ENCODE data around the gene CA10. TPM values are rescaled to one million over a fixed set of nuclear protein-coding genes. Genes with fewer than 3 reads are reported as not detected.

The CA10 gene
- polyA plus RNA-seq, 4 donors, result 0.19 to 0.31 TPM; not detected in 2

- Histone ChIP-seq H3K4me3 (ENCODE audit: low read depth in 1 of 3, low read length in 3 of 3) (no peak overlapping the region), H3K27me3 (ENCODE audit: control insufficient read depth in 3 of 3, insufficient read depth in 3 of 3, low read length in 3 of 3) (no peaks in the 10 kb centered on the region), H3K9me3 (ENCODE audit: control insufficient read depth in 2 of 2, insufficient read depth in 1 of 2, low read depth in 1 of 2, low read length in 1 of 2) (no peaks in the 10 kb centered on the region), H3K36me3 (ENCODE audit: control insufficient read depth in 3 of 3, insufficient read depth in 2 of 3, low read depth in 1 of 3, low read length in 3 of 3) (no peaks in the 10 kb centered on the region), H3K4me1 (ENCODE audit: control insufficient read depth in 3 of 3, insufficient read depth in 2 of 3, low read depth in 1 of 3, low read length in 2 of 3) (no peaks in the 10 kb centered on the region), H3K27ac (ENCODE audit: low read depth in 1 of 3, low read length in 2 of 3) (no peak overlapping the region)
- DNase-seq, result no peak
- no peak for FAIRE-seq
- WGBS, 3 donors, result 66 to 75% (median 68%) methylated on average over 3 of the region's 3 CpGs
Measured at GRCh38 chr17:51848451-51848850, 310.1 kb downstream of the CA10 start.

GRCh38 chr17:51846566-51846965 is 311.9 kb downstream of the CA10 start:
- DNase-seq, result no peak
- Histone ChIP-seq H3K27me3 (ENCODE audit: control insufficient read depth in 3 of 3, insufficient read depth in 3 of 3, low read length in 3 of 3) (no peaks in the 10 kb centered on the region), H3K4me3 (ENCODE audit: low read depth in 1 of 3, low read length in 3 of 3) (no peak overlapping the region), H3K4me1 (ENCODE audit: control insufficient read depth in 3 of 3, insufficient read depth in 2 of 3, low read depth in 1 of 3, low read length in 2 of 3) (no peaks in the 10 kb centered on the region), H3K36me3 (ENCODE audit: control insufficient read depth in 3 of 3, insufficient read depth in 2 of 3, low read depth in 1 of 3, low read length in 3 of 3) (no peaks in the 10 kb centered on the region), H3K27ac (ENCODE audit: low read depth in 1 of 3, low read length in 2 of 3) (no peak overlapping the region), H3K9me3 (ENCODE audit: control insufficient read depth in 2 of 2, insufficient read depth in 1 of 2, low read depth in 1 of 2, low read length in 1 of 2) (no peaks in the 10 kb centered on the region)
- 94 to 98% (median 95%) methylated on average over 4 of the region's 4 CpGs for WGBS, 3 donors
- no peak for FAIRE-seq

- WGBS, 3 donors, result 49 to 66% (median 60%) methylated on average over 3 of the region's 3 CpGs
- H3K27me3 ChIP-seq (ENCODE audit: control insufficient read depth in 3 of 3, insufficient read depth in 3 of 3, low read length in 3 of 3), result no peaks in the 10 kb centered on the region
- no peak for DNase-seq
- FAIRE-seq, result no peak
- H3K9me3 ChIP-seq (ENCODE audit: control insufficient read depth in 2 of 2, insufficient read depth in 1 of 2, low read depth in 1 of 2, low read length in 1 of 2), result no peaks in the 10 kb centered on the region
- H3K27ac ChIP-seq (ENCODE audit: low read depth in 1 of 3, low read length in 2 of 3), result no peak overlapping the region
- no peak overlapping the region for H3K4me3 ChIP-seq (ENCODE audit: low read depth in 1 of 3, low read length in 3 of 3)
- no peaks in the 10 kb centered on the region for H3K36me3 ChIP-seq (ENCODE audit: control insufficient read depth in 3 of 3, insufficient read depth in 2 of 3, low read depth in 1 of 3, low read length in 3 of 3)
- H3K4me1 ChIP-seq (ENCODE audit: control insufficient read depth in 3 of 3, insufficient read depth in 2 of 3, low read depth in 1 of 3, low read length in 2 of 3), result no peaks in the 10 kb centered on the region
Measured at GRCh38 chr17:51845776-51846175, 312.7 kb downstream of the CA10 start.

- DNase-seq (no peak), FAIRE-seq (no peak)
- Histone ChIP-seq H3K4me1 (ENCODE audit: control insufficient read depth in 3 of 3, insufficient read depth in 2 of 3, low read depth in 1 of 3, low read length in 2 of 3) (no peaks in the 10 kb centered on the region), H3K4me3 (ENCODE audit: low read depth in 1 of 3, low read length in 3 of 3) (no peak overlapping the region), H3K9me3 (ENCODE audit: control insufficient read depth in 2 of 2, insufficient read depth in 1 of 2, low read depth in 1 of 2, low read length in 1 of 2) (no peaks in the 10 kb centered on the region), H3K27me3 (ENCODE audit: control insufficient read depth in 3 of 3, insufficient read depth in 3 of 3, low read length in 3 of 3) (no peaks in the 10 kb centered on the region), H3K36me3 (ENCODE audit: control insufficient read depth in 3 of 3, insufficient read depth in 2 of 3, low read depth in 1 of 3, low read length in 3 of 3) (no peaks in the 10 kb centered on the region), H3K27ac (ENCODE audit: low read depth in 1 of 3, low read length in 2 of 3) (no peak overlapping the region)
Measured at GRCh38 chr17:51842763-51843162, 315.8 kb downstream of the CA10 start.

- no peaks in the 10 kb centered on the region for H3K9me3 ChIP-seq (ENCODE audit: control insufficient read depth in 2 of 2, insufficient read depth in 1 of 2, low read depth in 1 of 2, low read length in 1 of 2)
- FAIRE-seq (no peak), DNase-seq (no peak)
- no peak overlapping the region for H3K4me3 ChIP-seq (ENCODE audit: low read depth in 1 of 3, low read length in 3 of 3)
- 86 to 90% (median 89%) methylated on average over 1 of the region's 1 CpG for WGBS, 3 donors
- H3K36me3 ChIP-seq (ENCODE audit: control insufficient read depth in 3 of 3, insufficient read depth in 2 of 3, low read depth in 1 of 3, low read length in 3 of 3), result no peaks in the 10 kb centered on the region
- H3K4me1 ChIP-seq (ENCODE audit: control insufficient read depth in 3 of 3, insufficient read depth in 2 of 3, low read depth in 1 of 3, low read length in 2 of 3), result no peaks in the 10 kb centered on the region
- no peak overlapping the region for H3K27ac ChIP-seq (ENCODE audit: low read depth in 1 of 3, low read length in 2 of 3)
- H3K27me3 ChIP-seq (ENCODE audit: control insufficient read depth in 3 of 3, insufficient read depth in 3 of 3, low read length in 3 of 3), result no peaks in the 10 kb centered on the region
Measured at GRCh38 chr17:51841669-51842068, 316.8 kb downstream of the CA10 start.

- no peaks in the 10 kb centered on the region for H3K4me1 ChIP-seq (ENCODE audit: control insufficient read depth in 3 of 3, insufficient read depth in 2 of 3, low read depth in 1 of 3, low read length in 2 of 3)
- FAIRE-seq (no peak), DNase-seq (no peak)
- H3K36me3 ChIP-seq (ENCODE audit: control insufficient read depth in 3 of 3, insufficient read depth in 2 of 3, low read depth in 1 of 3, low read length in 3 of 3), result no peaks in the 10 kb centered on the region
- no peaks in the 10 kb centered on the region for H3K27me3 ChIP-seq (ENCODE audit: control insufficient read depth in 3 of 3, insufficient read depth in 3 of 3, low read length in 3 of 3)
- no peak overlapping the region for H3K27ac ChIP-seq (ENCODE audit: low read depth in 1 of 3, low read length in 2 of 3)
- H3K9me3 ChIP-seq (ENCODE audit: control insufficient read depth in 2 of 2, insufficient read depth in 1 of 2, low read depth in 1 of 2, low read length in 1 of 2), result no peaks in the 10 kb centered on the region
- WGBS, 3 donors, result 71 to 87% (median 80%) methylated on average over 3 of the region's 3 CpGs
- H3K4me3 ChIP-seq (ENCODE audit: low read depth in 1 of 3, low read length in 3 of 3), result no peak overlapping the region
Measured at GRCh38 chr17:51840688-51841087, 317.8 kb downstream of the CA10 start.

GRCh38 chr17:51833620-51834019 is 324.9 kb downstream of the CA10 start:
- Histone ChIP-seq H3K27me3 (ENCODE audit: control insufficient read depth in 3 of 3, insufficient read depth in 3 of 3, low read length in 3 of 3) (no peaks in the 10 kb centered on the region), H3K9me3 (ENCODE audit: control insufficient read depth in 2 of 2, insufficient read depth in 1 of 2, low read depth in 1 of 2, low read length in 1 of 2) (no peaks in the 10 kb centered on the region), H3K4me1 (ENCODE audit: control insufficient read depth in 3 of 3, insufficient read depth in 2 of 3, low read depth in 1 of 3, low read length in 2 of 3) (no peaks in the 10 kb centered on the region), H3K4me3 (ENCODE audit: low read depth in 1 of 3, low read length in 3 of 3) (no peak overlapping the region), H3K36me3 (ENCODE audit: control insufficient read depth in 3 of 3, insufficient read depth in 2 of 3, low read depth in 1 of 3, low read length in 3 of 3) (no peaks in the 10 kb centered on the region), H3K27ac (ENCODE audit: low read depth in 1 of 3, low read length in 2 of 3) (no peak overlapping the region)
- FAIRE-seq (no peak), DNase-seq (no peak)
- WGBS, 3 donors, result 79 to 88% (median 85%) methylated on average over 3 of the region's 3 CpGs

- no peak for FAIRE-seq
- WGBS, 3 donors, result 60 to 83% (median 77%) methylated on average over 2 of the region's 2 CpGs
- DNase-seq, result no peak
- Histone ChIP-seq H3K4me3 (ENCODE audit: low read depth in 1 of 3, low read length in 3 of 3) (no peak overlapping the region), H3K9me3 (ENCODE audit: control insufficient read depth in 2 of 2, insufficient read depth in 1 of 2, low read depth in 1 of 2, low read length in 1 of 2) (no peaks in the 10 kb centered on the region), H3K4me1 (ENCODE audit: control insufficient read depth in 3 of 3, insufficient read depth in 2 of 3, low read depth in 1 of 3, low read length in 2 of 3) (no peaks in the 10 kb centered on the region), H3K27ac (ENCODE audit: low read depth in 1 of 3, low read length in 2 of 3) (no peak overlapping the region), H3K27me3 (ENCODE audit: control insufficient read depth in 3 of 3, insufficient read depth in 3 of 3, low read length in 3 of 3) (no peaks in the 10 kb centered on the region), H3K36me3 (ENCODE audit: control insufficient read depth in 3 of 3, insufficient read depth in 2 of 3, low read depth in 1 of 3, low read length in 3 of 3) (no peaks in the 10 kb centered on the region)
Measured at GRCh38 chr17:51833045-51833444, 325.5 kb downstream of the CA10 start.

GRCh38 chr17:51830886-51831285 is 327.6 kb downstream of the CA10 start:
- Histone ChIP-seq H3K9me3 (ENCODE audit: control insufficient read depth in 2 of 2, insufficient read depth in 1 of 2, low read depth in 1 of 2, low read length in 1 of 2) (no peaks in the 10 kb centered on the region), H3K4me1 (ENCODE audit: control insufficient read depth in 3 of 3, insufficient read depth in 2 of 3, low read depth in 1 of 3, low read length in 2 of 3) (no peaks in the 10 kb centered on the region), H3K36me3 (ENCODE audit: control insufficient read depth in 3 of 3, insufficient read depth in 2 of 3, low read depth in 1 of 3, low read length in 3 of 3) (no peaks in the 10 kb centered on the region), H3K27ac (ENCODE audit: low read depth in 1 of 3, low read length in 2 of 3) (no peak overlapping the region), H3K27me3 (ENCODE audit: control insufficient read depth in 3 of 3, insufficient read depth in 3 of 3, low read length in 3 of 3) (no peaks in the 10 kb centered on the region), H3K4me3 (ENCODE audit: low read depth in 1 of 3, low read length in 3 of 3) (no peak overlapping the region)
- DNase-seq, result no peak
- no peak for FAIRE-seq
- 67 to 85% (median 69%) methylated on average over 3 of the region's 3 CpGs for WGBS, 3 donors
